B cell (primary cell): ENCODE results near the gene SLC44A2. TPM values are rescaled to one million over a fixed set of nuclear protein-coding genes. Genes with fewer than 3 reads are reported as not detected.

Source experiments
- ATAC-seq: fragments of 200-7000 bp; cut with Tn5 transposase; one replicate; pipeline ENCODE4 v1.10.0; 2021; ENCODE audit warnings: low read depth, mild to moderate bottlenecking, moderate number of reproducible peaks, moderate library complexity
- CTCF ChIA-PET: fragments of 350-600 bp; sonication (Branson Sonifier 250); formaldehyde crosslinking; loops from one replicate; lab custom pipeline; 2021; ENCODE audit warnings: antibody characterized with exemption, inconsistent platforms; lab: Charles Lee
- POLR2A ChIA-PET: fragments of 350-600 bp; sonication (Branson Sonifier 250); formaldehyde crosslinking; loops from one replicate; lab custom pipeline; 2021; ENCODE audit warnings: antibody characterized with exemption; lab: Charles Lee
- DNase-seq: peaks from one replicate; pipeline ENCODE4 v3.0.0; 2013
- H2AFZ ChIP-seq: 2 replicates; pipeline ENCODE4 v1.6.1; 2012; ENCODE audit warnings: mild to moderate bottlenecking, low read depth, low read length; ENCODE audit not compliant: insufficient read depth, poor library complexity, severe bottlenecking
- H3K27ac ChIP-seq, 2 donors: 1 replicate in 1 of 2; 2 replicates in 1 of 2; pipeline ENCODE4 v1.5.1; 2012 to 2013; ENCODE audit warnings: low read length in 2 of 2, mild to moderate bottlenecking in 2 of 2, moderate library complexity in 1 of 2
- H3K27me3 ChIP-seq, 4 experiments: fragments of 200-600 bp in 1 of 4; sonication (generic) in 1 of 4; replicated peaks in 1 of 4; 1 replicate in 2 of 4; 2 replicates in 2 of 4; pipeline versions ENCODE4 v1.6.1 to v1.7.0; 2013 to 2016; ENCODE audit warnings: low read length in 3 of 4, mild to moderate bottlenecking in 2 of 4, mixed read lengths in 1 of 4, moderate library complexity in 1 of 4; ENCODE audit not compliant: insufficient read depth in 4 of 4, control insufficient read depth in 3 of 4; ENCODE audit errors: control extremely low read depth in 1 of 4
- H3K36me3 ChIP-seq, 2 experiments: replicated peaks in 1 of 2; 1 replicate in 1 of 2; 2 replicates in 1 of 2; pipeline versions ENCODE4 v1.6.1 to v1.7.1; 2013; ENCODE audit warnings: low read length in 1 of 2; ENCODE audit not compliant: insufficient read depth in 2 of 2, control insufficient read depth in 1 of 2; ENCODE audit errors: control extremely low read depth in 1 of 2, extremely low read depth in 1 of 2
- H3K4me1 ChIP-seq, 2 donors: fragments of 200-600 bp in 1 of 2; sonication (generic) in 1 of 2; 1 replicate in 1 of 2; 2 replicates in 1 of 2; pipeline versions ENCODE4 v1.5.1 to v1.6.1; 2013 to 2017; ENCODE audit warnings: low read length in 2 of 2; ENCODE audit not compliant: control insufficient read depth in 2 of 2, insufficient read depth in 2 of 2
- H3K4me2 ChIP-seq: replicated peaks from 2 replicates; pipeline ENCODE3; 2012; ENCODE audit warnings: mild to moderate bottlenecking, low read depth, low read length; ENCODE audit not compliant: poor library complexity, severe bottlenecking
- H3K4me3 ChIP-seq, 5 experiments: fragments of 200-600 bp in 1 of 5; sonication (generic) in 1 of 5; 1 replicate in 3 of 5; 2 replicates in 2 of 5; pipeline versions ENCODE4 v1.5.1 to v1.7.0; 2011 to 2016; ENCODE audit warnings: low read length in 4 of 5, mild to moderate bottlenecking in 4 of 5, low read depth in 2 of 5, control low read depth in 1 of 5, moderate library complexity in 1 of 5; ENCODE audit not compliant: insufficient read depth in 1 of 5; ENCODE audit errors: control extremely low read depth in 1 of 5, extremely low read depth in 1 of 5
- H3K79me2 ChIP-seq: fragments of 200-600 bp; sonication (generic); one replicate; pipeline ENCODE4 v1.6.0; 2016; ENCODE audit warnings: low read length; ENCODE audit not compliant: control insufficient read depth, insufficient read depth
- H3K9ac ChIP-seq: fragments of 200-600 bp; sonication (generic); 2 replicates; pipeline ENCODE4 v1.6.1; 2017; ENCODE audit warnings: mild to moderate bottlenecking, low read length, moderate library complexity
- H3K9me3 ChIP-seq, 3 donors: one replicate each; pipeline versions ENCODE4 v1.6.1 to v1.7.1; 2013; ENCODE audit warnings: low read length in 2 of 3; ENCODE audit not compliant: control insufficient read depth in 2 of 3, insufficient read depth in 1 of 3; ENCODE audit errors: control extremely low read depth in 1 of 3
- H4K20me1 ChIP-seq: 2 replicates; pipeline ENCODE4 v1.6.0; 2012; ENCODE audit warnings: mild to moderate bottlenecking, low read length; ENCODE audit not compliant: insufficient read depth, control insufficient read depth, poor library complexity, severe bottlenecking
- H3K27ac Mint-ChIP-seq: one replicate; pipeline ENCODE4 v1.8.0; 2021; ENCODE audit warnings: mixed read lengths
- H3K27me3 Mint-ChIP-seq: one replicate; pipeline ENCODE4 v1.8.0; 2021; ENCODE audit warnings: mixed read lengths
- H3K4me1 Mint-ChIP-seq: one replicate; pipeline ENCODE4 v1.8.0; 2021; ENCODE audit warnings: mixed read lengths
- H3K4me3 Mint-ChIP-seq: one replicate; pipeline ENCODE4 v1.8.0; 2021; ENCODE audit warnings: mixed read lengths
- H3K9me3 Mint-ChIP-seq: one replicate; pipeline ENCODE4 v1.8.0; 2022; ENCODE audit warnings: mixed read lengths; ENCODE audit not compliant: insufficient read depth
- EZH2 ChIP-seq: IDR thresholded peaks from 2 replicates; pipeline ENCODE4 v1.6.1; 2012; ENCODE audit warnings: borderline replicate concordance, low read depth, mild to moderate bottlenecking, moderate library complexity, low read length; ENCODE audit not compliant: insufficient read depth, poor library complexity, severe bottlenecking
- WGBS: methylation state at CpG from one replicate; pipeline ENCODE4 v1.1.5; 2013; ENCODE audit warnings: missing lambda C conversion rate; ENCODE audit not compliant: insufficient coverage; 5-methylcytosine and 5-hydroxymethylcytosine counted together
- intact Hi-C: fragments of 100-400 bp; cut with micrococcal nuclease; formaldehyde crosslinking; loops from one replicate; pipeline ENCODE4 v1.10.0; 2022
- polyA plus RNA-seq: library from polyadenylated mRNA; depleted of rRNA; stranded (reverse); fragments of >200 nt; gene quantifications from 2 replicates; pipeline ENCODE4 v1.2.3, GENCODE V29; 2012
- total RNA-seq, 2 donors: library from RNA; stranded (reverse); fragments of 120-200 nt in 1 of 2; gene quantifications; 1 replicate in 1 of 2; 2 replicates in 1 of 2; pipeline versions ENCODE4 v1.2.3 to v1.2.4, GENCODE V29; 2013 to 2022
- TF ChIP-seq, protein P1 (sequence below): fragments of 200-600 bp; IDR thresholded peaks from one replicate; pipeline ENCODE4 v1.8.0; 2022; ENCODE audit warnings: antibody characterized with exemption, mild to moderate bottlenecking

Gene SLC44A2
- total and polyA plus RNA-seq, 2 donors (not counting 1 experiment from before 2014, with no cell fraction given), result 245 to 369 TPM

DNA sequence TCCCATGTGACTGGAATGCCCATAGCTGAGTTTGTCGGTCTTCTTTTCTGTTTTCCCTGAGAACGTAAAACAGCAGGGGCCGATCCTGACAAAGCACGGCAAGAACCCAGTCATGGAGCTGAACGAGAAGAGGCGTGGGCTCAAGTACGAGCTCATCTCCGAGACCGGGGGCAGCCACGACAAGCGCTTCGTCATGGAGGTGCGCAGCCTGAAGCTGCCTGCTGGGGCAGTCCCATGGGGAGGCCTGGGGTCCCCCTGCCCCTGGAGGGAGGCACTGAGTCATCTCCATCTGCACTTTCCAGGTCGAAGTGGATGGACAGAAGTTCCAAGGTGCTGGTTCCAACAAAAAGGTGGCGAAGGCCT is 57.7 kb downstream of the SLC44A2 start:
- ChIA-PET CTCF (interaction anchor here (0.6 to 0.7 kb wide), 2 partner anchors 16 to 17 kb away, joined by 3 read pairs; no protein-coding TSS in a partner anchor), POLR2A (no interaction called here)
- no peaks in the 10 kb centered on the region for H3K27me3 Mint-ChIP-seq
- H3K4me3 Mint-ChIP-seq, result no peak overlapping the region
- H3K4me1 Mint-ChIP-seq, result no peaks in the 10 kb centered on the region
- intact Hi-C loops, result no loop called here
- Histone ChIP-seq H4K20me1 (peaks cover 88% of the 10 kb centered on the region), H2AFZ (no peak overlapping the region), H3K4me2 (no peak overlapping the region), H3K9ac (no peak overlapping the region), H3K79me2 (peaks cover 61% of the 10 kb centered on the region), H3K4me1 (no peaks in the 10 kb centered on the region), H3K9me3 (no peaks in the 10 kb centered on the region), H3K4me3 (no peak overlapping the region), H3K27ac (no peak overlapping the region), H3K27me3 (no peaks in the 10 kb centered on the region), H3K36me3 (peaks cover 3 to 88% of the 10 kb centered on the region in 2 experiments)
- ATAC-seq (no peak), DNase-seq (no peak)
- no peak overlapping the region for H3K27ac Mint-ChIP-seq
- TF ChIP-seq, protein P1, sequence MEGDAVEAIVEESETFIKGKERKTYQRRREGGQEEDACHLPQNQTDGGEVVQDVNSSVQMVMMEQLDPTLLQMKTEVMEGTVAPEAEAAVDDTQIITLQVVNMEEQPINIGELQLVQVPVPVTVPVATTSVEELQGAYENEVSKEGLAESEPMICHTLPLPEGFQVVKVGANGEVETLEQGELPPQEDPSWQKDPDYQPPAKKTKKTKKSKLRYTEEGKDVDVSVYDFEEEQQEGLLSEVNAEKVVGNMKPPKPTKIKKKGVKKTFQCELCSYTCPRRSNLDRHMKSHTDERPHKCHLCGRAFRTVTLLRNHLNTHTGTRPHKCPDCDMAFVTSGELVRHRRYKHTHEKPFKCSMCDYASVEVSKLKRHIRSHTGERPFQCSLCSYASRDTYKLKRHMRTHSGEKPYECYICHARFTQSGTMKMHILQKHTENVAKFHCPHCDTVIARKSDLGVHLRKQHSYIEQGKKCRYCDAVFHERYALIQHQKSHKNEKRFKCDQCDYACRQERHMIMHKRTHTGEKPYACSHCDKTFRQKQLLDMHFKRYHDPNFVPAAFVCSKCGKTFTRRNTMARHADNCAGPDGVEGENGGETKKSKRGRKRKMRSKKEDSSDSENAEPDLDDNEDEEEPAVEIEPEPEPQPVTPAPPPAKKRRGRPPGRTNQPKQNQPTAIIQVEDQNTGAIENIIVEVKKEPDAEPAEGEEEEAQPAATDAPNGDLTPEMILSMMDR, result no peak
- TF ChIP-seq EZH2, result no peak
- H3K9me3 Mint-ChIP-seq, result no peaks in the 10 kb centered on the region
- WGBS, result 94% methylated on average over 15 of the region's 15 CpGs

GRCh38 chr19:10683582-10683981 is 58.2 kb downstream of the SLC44A2 start:
- POLR2A ChIA-PET, result no interaction called here

More at GRCh38 chr19:10683582-10683981, 58.2 kb downstream of the SLC44A2 start:
- no peak overlapping the region for H3K9ac ChIP-seq
- Mint-ChIP-seq H3K4me3 (no peak overlapping the region), H3K4me1 (no peaks in the 10 kb centered on the region), H3K9me3 (no peaks in the 10 kb centered on the region), H3K27ac (no peak overlapping the region), H3K27me3 (no peaks in the 10 kb centered on the region)
- DNase-seq (no peak), ATAC-seq (no peak)
- peaks cover 89% of the 10 kb centered on the region for H4K20me1 ChIP-seq
- TF ChIP-seq, protein P1, result no peak
- no peak for TF ChIP-seq EZH2
- H3K27ac ChIP-seq, result no peak overlapping the region
- 96% methylated on average over 20 of the region's 21 CpGs for WGBS
- H2AFZ ChIP-seq, result no peak overlapping the region
- H3K4me2 ChIP-seq, result no peak overlapping the region
- no peaks in the 10 kb centered on the region for H3K4me1 ChIP-seq
- peaks cover 56% of the 10 kb centered on the region for H3K79me2 ChIP-seq
- CTCF ChIA-PET, result interaction anchor here (0.6 kb wide), 1 partner anchor 16 kb away, joined by 3 read pairs; no protein-coding TSS in a partner anchor
- H3K9me3 ChIP-seq, result no peaks in the 10 kb centered on the region
- H3K27me3 ChIP-seq, result no peaks in the 10 kb centered on the region
- intact Hi-C loops, result no loop called here
- H3K36me3 ChIP-seq, result peaks cover 3 to 88% of the 10 kb centered on the region in 2 experiments
- H3K4me3 ChIP-seq, result no peak overlapping the region
